ENCODE results near the gene SYNE4.

SYNE4 gene, protein sequence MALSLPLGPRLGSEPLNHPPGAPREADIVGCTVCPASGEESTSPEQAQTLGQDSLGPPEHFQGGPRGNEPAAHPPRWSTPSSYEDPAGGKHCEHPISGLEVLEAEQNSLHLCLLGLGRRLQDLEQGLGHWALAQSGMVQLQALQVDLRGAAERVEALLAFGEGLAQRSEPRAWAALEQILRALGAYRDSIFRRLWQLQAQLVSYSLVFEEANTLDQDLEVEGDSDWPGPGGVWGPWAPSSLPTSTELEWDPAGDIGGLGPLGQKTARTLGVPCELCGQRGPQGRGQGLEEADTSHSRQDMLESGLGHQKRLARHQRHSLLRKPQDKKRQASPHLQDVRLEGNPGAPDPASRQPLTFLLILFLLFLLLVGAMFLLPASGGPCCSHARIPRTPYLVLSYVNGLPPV

DNA sequence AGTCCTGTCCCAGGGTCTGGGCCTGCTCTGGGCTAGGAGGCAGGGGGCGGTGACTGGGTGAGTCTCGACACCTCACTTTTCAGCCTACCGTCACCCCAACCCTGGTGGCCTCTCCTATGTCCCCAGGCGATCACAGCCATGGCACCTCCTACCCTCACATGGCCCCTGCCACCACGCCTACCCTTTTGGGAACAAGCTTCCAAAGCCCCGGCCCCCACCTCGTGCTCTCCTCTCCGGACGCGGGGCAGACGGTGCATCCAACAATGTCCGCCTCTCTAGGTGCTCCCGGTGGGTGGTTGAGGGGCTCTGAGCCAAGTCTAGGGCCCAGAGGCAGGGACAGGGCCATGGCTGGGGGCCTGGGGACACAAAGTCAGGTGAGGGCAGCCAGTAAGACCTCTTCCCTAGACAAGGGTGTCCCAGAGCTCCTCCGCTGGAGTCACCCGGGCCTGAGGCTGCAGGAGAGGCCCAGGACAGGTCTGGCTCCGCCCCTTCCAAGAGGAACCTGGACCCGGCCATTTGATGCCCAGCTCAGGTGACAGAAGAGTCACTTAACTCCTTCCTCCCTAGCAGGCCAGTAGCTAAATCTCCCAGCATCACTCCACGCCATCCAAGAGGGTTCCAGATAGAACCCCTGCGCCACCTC, at the start of gene SYNE4:
Gene SYNE4, minus strand, starts transcription at position 478 of the 643 bp plus-strand sequence. Its CDS starts 132 bp downstream, at position 346.
- TF ChIP-seq, protein P1, sequence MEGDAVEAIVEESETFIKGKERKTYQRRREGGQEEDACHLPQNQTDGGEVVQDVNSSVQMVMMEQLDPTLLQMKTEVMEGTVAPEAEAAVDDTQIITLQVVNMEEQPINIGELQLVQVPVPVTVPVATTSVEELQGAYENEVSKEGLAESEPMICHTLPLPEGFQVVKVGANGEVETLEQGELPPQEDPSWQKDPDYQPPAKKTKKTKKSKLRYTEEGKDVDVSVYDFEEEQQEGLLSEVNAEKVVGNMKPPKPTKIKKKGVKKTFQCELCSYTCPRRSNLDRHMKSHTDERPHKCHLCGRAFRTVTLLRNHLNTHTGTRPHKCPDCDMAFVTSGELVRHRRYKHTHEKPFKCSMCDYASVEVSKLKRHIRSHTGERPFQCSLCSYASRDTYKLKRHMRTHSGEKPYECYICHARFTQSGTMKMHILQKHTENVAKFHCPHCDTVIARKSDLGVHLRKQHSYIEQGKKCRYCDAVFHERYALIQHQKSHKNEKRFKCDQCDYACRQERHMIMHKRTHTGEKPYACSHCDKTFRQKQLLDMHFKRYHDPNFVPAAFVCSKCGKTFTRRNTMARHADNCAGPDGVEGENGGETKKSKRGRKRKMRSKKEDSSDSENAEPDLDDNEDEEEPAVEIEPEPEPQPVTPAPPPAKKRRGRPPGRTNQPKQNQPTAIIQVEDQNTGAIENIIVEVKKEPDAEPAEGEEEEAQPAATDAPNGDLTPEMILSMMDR (IDR thresholded peaks at IDR 0.05) = no peak
- Histone ChIP-seq H3K36me3 (peaks cover 11% of the 10 kb centered on the region), H3K9me3 (no peaks in the 10 kb centered on the region), H3K27me3 (peaks cover 27% of the 10 kb centered on the region), H3K4me1 (ENCODE audit: control insufficient read depth in 1 of 2, insufficient read depth in 1 of 2, low read depth in 1 of 2, low read length in 1 of 2) (peaks cover 5 to 12% of the 10 kb centered on the region in 2 experiments), H3K27ac (no peak within 1 kb of the TSS), H3K4me3 (ENCODE audit: low read depth in 1 of 2, low read length in 1 of 2) (no peak within 1 kb of the TSS)

DNA sequence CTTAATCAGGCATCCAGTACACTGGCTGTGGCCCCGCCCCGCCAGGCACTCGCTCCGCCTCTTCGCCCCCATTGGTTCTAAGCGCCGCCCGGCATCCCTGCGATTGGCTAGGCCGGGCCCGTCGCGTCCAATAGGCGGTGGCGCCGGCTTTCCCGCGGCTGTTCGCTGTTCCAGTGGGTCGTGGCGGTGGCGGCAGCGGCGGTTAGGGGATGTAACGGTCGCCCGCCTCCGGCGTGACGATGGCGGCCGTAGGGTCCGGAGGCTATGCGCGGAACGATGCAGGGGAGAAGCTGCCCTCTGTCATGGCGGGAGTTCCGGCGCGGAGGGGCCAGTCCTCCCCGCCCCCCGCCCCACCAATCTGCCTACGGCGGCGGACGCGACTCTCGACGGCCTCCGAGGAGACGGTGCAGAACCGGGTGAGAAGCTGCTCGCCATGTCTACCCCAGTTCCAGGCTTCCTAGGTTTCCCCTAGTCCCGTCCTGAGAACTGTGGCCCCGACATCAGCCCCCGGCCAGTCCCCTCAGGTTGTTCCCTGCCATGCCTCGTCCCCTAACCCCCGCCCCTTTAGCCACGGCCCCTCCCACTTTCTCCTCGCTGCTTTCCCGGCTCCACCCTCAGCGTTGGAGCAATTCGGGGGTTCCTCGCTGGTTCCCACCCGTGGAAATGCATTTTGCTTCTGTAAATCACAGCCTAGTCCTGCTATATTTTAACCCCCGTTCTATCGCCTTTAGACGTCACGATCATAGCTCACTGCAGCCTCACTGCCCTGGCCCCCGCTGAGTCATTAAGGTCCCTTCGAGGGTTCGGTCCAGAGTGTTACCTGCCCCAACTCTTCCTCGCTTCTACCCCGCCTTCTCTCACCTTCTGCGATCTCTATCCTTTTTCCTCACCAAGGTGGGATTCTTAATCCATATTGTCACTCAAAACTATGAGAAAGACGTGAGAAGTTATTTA, 46.4 kb upstream of the SYNE4 start, which contains the start of gene WDR62:
Gene WDR62, plus strand, starts transcription at position 165 of the 954 bp plus-strand sequence. Its CDS starts 75 bp downstream, at position 240.
- Histone ChIP-seq H3K9me3 (no peaks in the 10 kb centered on the region), H3K27me3 (no peaks in the 10 kb centered on the region), H3K4me1 (ENCODE audit: control insufficient read depth in 1 of 2, insufficient read depth in 1 of 2, low read depth in 1 of 2, low read length in 1 of 2) (peaks cover 21 to 22% of the 10 kb centered on the region in 2 experiments), H3K27ac (peak within 1 kb of the TSS; percentile 97), H3K4me3 (ENCODE audit: low read depth in 1 of 2, low read length in 1 of 2) (peak within 1 kb of the TSS; percentile 89 to 98), H3K36me3 (peaks cover 11% of the 10 kb centered on the region)
- TF ChIP-seq, protein P1 (IDR thresholded peaks at IDR 0.05) = peak; percentile 10

DNA sequence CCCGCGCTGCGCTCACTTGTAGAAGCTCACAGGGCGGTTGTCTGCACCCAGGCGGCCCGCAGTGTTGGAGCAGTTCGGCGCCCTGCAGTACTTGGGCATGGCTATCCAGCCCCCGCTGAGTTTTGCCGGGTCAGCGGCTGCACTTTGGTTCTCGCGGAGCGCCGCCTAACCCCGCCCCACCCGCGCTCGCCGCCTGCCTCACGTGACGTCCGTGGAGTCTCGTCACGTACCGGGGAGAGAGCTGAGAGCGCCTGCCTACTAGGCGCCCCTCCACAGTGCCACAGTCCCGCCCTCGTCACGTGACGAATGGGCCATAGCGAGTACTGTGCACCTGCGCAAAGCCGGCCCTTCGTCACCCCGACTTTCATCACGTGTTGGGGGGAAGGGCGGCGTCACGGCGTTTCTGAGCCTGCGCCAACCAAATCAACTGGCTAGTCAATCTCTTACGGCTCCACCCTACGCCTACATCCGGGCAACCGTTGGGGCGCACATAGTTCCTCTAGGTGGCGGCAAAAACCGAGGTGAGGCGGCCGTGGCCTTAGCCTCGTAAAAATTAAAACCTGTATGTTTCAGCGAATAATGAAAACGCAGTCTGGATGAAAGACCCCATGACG, 45.6 kb upstream of the SYNE4 start, which contains the start of gene THAP8:
Gene THAP8, minus strand, starts transcription at position 167 of the 614 bp plus-strand sequence. Its CDS starts 68 bp downstream, at position 99.
- H3K9me3 ChIP-seq = no peaks in the 10 kb centered on the region

DNA sequence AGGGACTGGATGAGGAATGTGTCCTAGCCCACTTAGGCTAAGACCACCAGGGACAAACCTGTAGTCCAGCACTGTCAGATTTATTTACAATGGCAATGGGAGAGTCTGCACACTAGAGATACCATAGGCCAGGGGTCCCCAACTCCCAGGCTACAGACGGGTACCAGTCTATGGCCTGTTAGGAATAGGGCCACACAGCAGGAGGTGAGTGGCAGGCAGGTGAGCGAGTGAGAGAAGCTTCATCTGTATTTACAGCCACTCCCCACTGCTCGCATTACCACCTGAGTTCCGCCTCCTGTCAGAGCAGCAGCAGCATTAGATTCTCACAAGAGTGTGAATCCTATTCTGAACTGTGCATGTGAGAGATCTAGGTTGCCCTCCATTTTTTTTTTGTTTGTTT, 43.0 kb upstream of the SYNE4 start:
- no peaks in the 10 kb centered on the region for H3K36me3 ChIP-seq
- no peaks in the 10 kb centered on the region for H3K9me3 ChIP-seq
- peaks cover 21 to 22% of the 10 kb centered on the region in 2 experiments for H3K4me1 ChIP-seq (ENCODE audit: control insufficient read depth in 1 of 2, insufficient read depth in 1 of 2, low read depth in 1 of 2, low read length in 1 of 2)
- H3K4me3 ChIP-seq (ENCODE audit: low read depth in 1 of 2, low read length in 1 of 2) = no peak overlapping the region
- TF ChIP-seq, protein P1 (IDR thresholded peaks at IDR 0.05) = no peak
- H3K27ac ChIP-seq = no peak overlapping the region
- no peaks in the 10 kb centered on the region for H3K27me3 ChIP-seq

More for the DNA sequence above, 45.6 kb upstream of the SYNE4 start, which contains the start of gene THAP8:
- Histone ChIP-seq H3K27ac (peak within 1 kb of the TSS; percentile 97), H3K36me3 (peaks cover 3% of the 10 kb centered on the region), H3K4me1 (ENCODE audit: control insufficient read depth in 1 of 2, insufficient read depth in 1 of 2, low read depth in 1 of 2, low read length in 1 of 2) (peaks cover 21 to 22% of the 10 kb centered on the region in 2 experiments), H3K4me3 (ENCODE audit: low read depth in 1 of 2, low read length in 1 of 2) (peak within 1 kb of the TSS; percentile 89 to 98), H3K27me3 (no peaks in the 10 kb centered on the region)
- TF ChIP-seq, protein P1 (IDR thresholded peaks at IDR 0.05) = peak; percentile 71
